Ovary (tissue), 3 donors: Measurements from ENCODE around the gene POLD3.

Source experiments
- EP300 ChIP-seq: sonication (generic); formaldehyde crosslinking; IDR thresholded peaks from one replicate; pipeline ENCODE4 v1.6.1; 2017; ENCODE audit warnings: antibody characterized with exemption
- TF ChIP-seq, protein P1 (sequence below), 3 donors: fragments of 450-650 bp in 2 of 3; fragments of 200-600 bp in 1 of 3; IDR thresholded peaks; one replicate each; pipeline versions ENCODE4 v1.5.1 to v1.8.0; 2016 to 2022; ENCODE audit warnings: antibody characterized with exemption in 3 of 3, mild to moderate bottlenecking in 1 of 3
- donor health status: DM: no; HTN: no; CAD: no.

DNA sequence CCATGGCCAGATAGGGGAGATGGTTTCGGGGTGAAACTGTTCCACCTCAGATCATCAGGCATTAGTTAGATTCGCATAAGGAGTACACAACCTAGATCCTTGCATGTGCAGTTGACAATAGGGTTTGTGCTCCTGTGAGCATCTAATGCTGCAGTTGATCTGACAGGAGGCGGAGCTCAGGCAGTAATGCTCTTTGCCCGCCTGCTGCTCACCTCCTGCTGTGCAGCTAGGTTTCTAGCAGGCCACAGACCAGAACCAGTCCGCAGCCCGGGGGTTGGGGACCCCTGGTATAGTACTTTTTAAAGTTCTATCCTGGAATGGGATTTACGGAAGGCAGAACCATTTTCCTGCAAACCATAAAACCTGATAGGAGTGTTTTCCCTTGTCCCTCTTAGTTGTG is 54.6 kb downstream of the POLD3 start:
- TF ChIP-seq EP300: no peak
- TF ChIP-seq, protein P1, sequence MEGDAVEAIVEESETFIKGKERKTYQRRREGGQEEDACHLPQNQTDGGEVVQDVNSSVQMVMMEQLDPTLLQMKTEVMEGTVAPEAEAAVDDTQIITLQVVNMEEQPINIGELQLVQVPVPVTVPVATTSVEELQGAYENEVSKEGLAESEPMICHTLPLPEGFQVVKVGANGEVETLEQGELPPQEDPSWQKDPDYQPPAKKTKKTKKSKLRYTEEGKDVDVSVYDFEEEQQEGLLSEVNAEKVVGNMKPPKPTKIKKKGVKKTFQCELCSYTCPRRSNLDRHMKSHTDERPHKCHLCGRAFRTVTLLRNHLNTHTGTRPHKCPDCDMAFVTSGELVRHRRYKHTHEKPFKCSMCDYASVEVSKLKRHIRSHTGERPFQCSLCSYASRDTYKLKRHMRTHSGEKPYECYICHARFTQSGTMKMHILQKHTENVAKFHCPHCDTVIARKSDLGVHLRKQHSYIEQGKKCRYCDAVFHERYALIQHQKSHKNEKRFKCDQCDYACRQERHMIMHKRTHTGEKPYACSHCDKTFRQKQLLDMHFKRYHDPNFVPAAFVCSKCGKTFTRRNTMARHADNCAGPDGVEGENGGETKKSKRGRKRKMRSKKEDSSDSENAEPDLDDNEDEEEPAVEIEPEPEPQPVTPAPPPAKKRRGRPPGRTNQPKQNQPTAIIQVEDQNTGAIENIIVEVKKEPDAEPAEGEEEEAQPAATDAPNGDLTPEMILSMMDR (IDR thresholded peaks at IDR 0.05): no peak
